Measurements from ENCODE around the gene NAALAD2. TPM values are rescaled to one million over a fixed set of nuclear protein-coding genes. Genes with fewer than 3 reads are reported as not detected.
"Not testable (repeated sequence)": the region's sequence is repeated elsewhere in the genome, so short reads cannot be mapped to it uniquely, and the experiment has no call there.

NAALAD2 gene
- 0.25 TPM for total RNA-seq

DNA sequence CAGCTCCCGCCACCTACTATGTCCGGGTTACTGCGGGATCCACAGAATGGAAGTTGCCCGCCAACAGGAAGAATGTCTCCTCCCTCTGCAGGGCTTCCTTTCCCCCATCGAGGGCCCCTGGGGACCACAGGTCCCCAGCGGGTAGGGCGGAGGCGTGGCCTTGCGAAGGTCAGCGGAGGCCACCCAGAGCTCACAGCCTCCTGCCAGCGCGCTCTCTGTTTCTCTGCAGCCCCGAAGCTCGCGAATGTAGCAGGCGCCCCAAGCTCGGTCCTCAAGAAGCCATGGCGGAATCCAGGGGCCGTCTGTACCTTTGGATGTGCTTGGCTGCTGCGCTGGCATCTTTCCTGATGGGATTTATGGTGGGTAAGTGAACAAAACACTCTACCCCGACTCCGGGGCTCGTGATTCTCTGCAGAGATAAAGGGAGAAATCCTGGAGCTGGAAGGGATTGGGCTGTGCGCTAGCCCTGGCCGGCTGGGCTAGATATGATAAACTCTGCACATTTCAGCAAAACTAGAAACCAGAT, at the start of gene NAALAD2:
TSS of gene NAALAD2 (plus strand) at position 186 of the 526 bp plus-strand sequence. CDS start at position 282, 96 bp downstream.
- DNase-seq (ENCODE audit: low spot score) = peak; percentile 46
- ATAC-seq = peak; percentile 93

- ATAC-seq; DNase-seq (ENCODE audit: low spot score): not testable (repeated sequence)
Measured at GRCh38 chr11:90085650-90086049, 48.8 kb upstream of the NAALAD2 start, which contains the start of gene UBTFL1. TSS of gene UBTFL1 (plus strand) at chr11:90085950. CDS start at chr11:90085950, 0 bp downstream.

DNA sequence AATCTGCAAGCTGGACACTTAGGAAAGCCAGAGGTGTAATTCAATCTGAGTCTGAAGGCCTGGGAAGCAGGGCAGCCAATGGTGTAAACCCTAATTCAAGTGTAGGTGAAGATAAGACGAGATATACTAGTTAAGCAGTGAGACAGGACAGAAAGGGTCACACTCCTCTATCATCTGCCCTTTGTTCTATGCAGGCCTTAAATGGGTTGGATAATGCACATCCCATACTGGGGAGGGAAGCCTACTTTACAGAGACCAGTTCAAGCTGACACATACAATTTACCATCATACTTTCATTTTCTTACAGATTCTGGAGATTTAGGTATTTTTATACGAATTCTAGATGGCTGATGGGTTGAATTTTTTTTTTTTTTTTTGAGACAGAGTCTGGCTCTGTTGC, 45.7 kb upstream of the NAALAD2 start:
- not testable (repeated sequence) for DNase-seq (ENCODE audit: low spot score); ATAC-seq

DNA sequence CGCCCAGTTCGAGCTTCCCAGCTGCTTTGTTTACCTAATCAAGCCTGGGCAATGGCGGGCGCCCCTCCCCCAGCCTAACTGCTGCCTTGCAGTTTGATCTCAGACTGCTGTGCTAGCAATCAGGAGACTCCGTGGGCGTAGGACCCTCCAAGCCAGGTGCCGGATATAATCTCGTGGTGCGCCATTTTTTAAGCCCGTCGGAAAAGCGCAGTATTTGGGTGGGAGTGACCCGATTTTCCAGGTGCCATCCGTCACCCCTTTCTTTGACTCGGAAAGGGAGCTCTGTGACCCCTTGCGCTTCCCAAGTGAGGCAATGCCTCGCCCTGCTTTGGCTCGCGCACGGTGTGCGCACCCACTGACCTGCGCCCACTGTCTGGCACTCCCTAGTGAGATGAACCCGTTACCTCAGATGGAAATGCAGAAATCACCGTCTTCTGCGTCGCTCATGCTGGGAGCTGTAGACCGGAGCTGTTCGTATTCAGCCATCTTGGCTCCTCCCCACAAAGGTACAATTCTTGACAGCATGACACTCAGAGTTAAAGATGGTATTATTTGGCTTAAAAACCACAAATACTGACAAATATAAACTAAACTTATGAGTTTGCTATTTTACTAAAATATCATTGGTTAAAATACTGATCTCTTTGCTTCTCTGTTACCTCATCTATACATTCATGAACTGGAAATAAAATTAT, 39.1 kb upstream of the NAALAD2 start:
- not testable (repeated sequence) for DNase-seq (ENCODE audit: low spot score); ATAC-seq

DNA sequence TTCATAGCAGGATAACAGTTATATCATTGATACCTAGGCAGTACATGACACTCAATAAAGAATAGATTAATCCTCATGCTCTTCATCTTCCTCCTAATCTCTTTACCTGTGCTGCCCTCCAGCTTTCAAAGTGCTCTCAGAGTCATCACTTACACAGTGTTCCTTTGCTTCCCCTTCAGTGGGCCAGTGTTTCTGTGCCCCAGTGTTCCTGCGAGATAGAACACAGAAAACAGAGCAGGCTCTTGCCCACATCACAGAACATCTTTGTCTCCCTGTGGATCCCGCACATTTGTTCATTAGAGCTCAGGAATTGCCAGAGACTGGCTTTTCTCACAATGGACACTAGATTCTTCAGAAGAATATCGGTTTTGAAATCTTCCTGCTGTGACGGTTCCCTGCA, 36.2 kb upstream of the NAALAD2 start:
- not testable (repeated sequence) for ATAC-seq; DNase-seq (ENCODE audit: low spot score)

DNA sequence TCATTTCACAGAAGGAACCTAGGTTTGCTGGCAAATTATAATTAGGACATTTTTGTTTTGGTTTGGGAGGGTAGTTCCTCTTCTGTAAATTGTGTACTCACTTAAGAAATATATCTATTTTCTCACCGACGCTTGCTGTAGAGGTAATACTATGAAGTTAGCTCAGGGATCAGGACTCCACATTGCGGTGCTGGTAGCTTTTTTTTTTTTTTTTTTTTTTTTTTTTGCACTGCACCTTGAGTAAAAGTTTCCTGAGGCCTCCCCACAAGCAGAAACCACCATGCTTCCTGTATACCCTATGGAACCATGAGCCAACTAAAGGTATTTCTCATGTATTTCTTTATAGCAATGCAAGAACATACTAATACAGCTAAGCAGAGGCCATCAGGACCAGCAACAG, 34.0 kb upstream of the NAALAD2 start:
- DNase-seq (ENCODE audit: low spot score) (no peak), ATAC-seq (no peak)

DNA sequence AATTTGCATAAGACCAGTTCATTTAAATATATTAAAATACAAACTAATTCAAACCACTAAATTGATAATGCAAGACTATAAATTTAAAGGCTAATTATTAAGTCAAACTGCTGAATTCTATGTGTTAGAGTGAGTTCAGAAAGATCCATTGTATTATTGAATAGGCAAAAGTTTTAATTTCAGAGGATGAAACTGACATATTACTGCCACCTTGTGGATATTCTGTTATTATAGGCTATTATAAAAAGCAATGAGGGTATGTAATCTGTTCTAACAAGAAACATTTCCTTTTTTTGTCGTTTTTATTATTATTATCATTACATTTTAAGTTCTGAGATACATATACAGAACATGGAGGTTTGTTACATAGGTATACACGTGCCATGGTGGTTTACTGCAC, 20.9 kb upstream of the NAALAD2 start:
- ATAC-seq = no peak
- no peak for DNase-seq (ENCODE audit: low spot score)

GRCh38 chr11:90120191-90120590, 14.3 kb upstream of the NAALAD2 start:
- no peak for DNase-seq (ENCODE audit: low spot score)
- no peak for ATAC-seq

DNA sequence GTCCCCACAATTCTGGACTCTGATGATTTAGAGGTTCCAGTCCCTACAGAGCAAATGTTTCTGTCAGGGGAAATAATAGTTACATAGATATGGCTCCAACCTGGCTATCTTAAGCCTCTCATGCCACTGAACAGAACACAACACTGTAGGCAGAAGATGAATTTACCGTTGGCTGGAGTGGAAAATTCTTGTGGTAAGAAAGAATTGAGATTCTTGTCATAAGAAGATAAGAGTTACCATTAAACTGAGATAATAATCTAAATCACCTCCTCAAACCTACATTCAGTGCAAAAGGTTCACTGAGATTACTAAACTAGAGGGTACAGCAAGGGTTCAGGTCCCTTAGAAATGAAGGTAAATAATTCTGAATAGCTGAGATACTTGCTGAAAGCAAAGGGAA, 10.1 kb upstream of the NAALAD2 start:
- DNase-seq (ENCODE audit: low spot score) = no peak

GRCh38 chr11:90124946-90125345, 9.5 kb upstream of the NAALAD2 start:
- DNase-seq (ENCODE audit: low spot score) = no peak

More for the DNA sequence above, 10.1 kb upstream of the NAALAD2 start:
- no peak for ATAC-seq

GRCh38 chr11:90133560-90134477, 644 bp upstream of the NAALAD2 start:
- ATAC-seq (peak; percentile 17), DNase-seq (ENCODE audit: low spot score) (no peak)

More at GRCh38 chr11:90124946-90125345, 9.5 kb upstream of the NAALAD2 start:
- ATAC-seq = no peak

GRCh38 chr11:90135016-90135415, 553 bp downstream of the NAALAD2 start:
- ATAC-seq (no peak), DNase-seq (ENCODE audit: low spot score) (no peak)

- DNase-seq (ENCODE audit: low spot score) = no peak
- no peak for ATAC-seq
Measured at GRCh38 chr11:90148900-90149299, 14.4 kb downstream of the NAALAD2 start.

GRCh38 chr11:90166982-90167573, 32.6 kb downstream of the NAALAD2 start:
- not testable (repeated sequence) for DNase-seq (ENCODE audit: low spot score); ATAC-seq

GRCh38 chr11:90167704-90168103, 33.2 kb downstream of the NAALAD2 start:
- ATAC-seq; DNase-seq (ENCODE audit: low spot score): not testable (repeated sequence)

- ATAC-seq (no peak), DNase-seq (ENCODE audit: low spot score) (no peak)
Measured at GRCh38 chr11:90168571-90168970, 34.1 kb downstream of the NAALAD2 start.

- DNase-seq (ENCODE audit: low spot score) (no peak), ATAC-seq (no peak)
Measured at GRCh38 chr11:90171359-90171758, 36.9 kb downstream of the NAALAD2 start.

DNA sequence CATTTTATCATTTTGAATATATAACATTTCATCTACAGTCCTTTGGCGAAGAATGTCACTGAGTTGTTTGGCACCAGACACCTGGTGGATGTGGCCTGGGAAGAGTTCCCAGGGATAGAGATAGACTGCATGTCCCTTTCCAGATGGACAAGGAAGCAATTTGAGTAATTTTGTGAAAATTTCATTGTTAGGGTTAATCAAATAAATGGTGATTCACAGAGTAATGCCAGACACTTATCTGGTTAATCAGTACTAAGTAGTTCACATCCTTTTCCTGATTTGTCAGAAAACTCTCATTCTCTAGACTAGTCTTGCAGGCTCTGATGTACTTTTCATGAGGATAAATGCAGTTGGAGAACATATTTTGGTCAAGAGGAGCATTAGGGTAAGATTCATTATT, 41.6 kb downstream of the NAALAD2 start:
- DNase-seq (ENCODE audit: low spot score) (no peak), ATAC-seq (no peak)

DNA sequence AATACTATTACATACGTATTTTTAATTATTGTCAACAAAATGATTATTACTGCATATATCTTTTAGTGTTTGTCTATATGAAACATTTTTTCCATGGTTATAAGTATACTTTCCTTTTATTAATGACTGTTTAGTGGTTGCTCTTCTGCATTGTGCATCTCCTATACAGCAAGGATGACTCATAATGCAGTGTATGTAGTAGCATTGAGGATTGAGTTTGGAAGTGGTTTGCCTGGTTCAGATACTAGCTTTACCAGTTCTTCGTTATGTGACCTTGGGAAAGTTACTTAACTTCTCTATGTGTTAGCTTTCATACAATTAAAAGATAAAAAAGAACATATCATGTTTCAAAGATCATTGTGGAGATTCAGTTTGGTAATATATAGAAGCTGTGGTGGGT, 44.3 kb downstream of the NAALAD2 start:
- no peak for DNase-seq (ENCODE audit: low spot score)
- ATAC-seq = no peak

DNA sequence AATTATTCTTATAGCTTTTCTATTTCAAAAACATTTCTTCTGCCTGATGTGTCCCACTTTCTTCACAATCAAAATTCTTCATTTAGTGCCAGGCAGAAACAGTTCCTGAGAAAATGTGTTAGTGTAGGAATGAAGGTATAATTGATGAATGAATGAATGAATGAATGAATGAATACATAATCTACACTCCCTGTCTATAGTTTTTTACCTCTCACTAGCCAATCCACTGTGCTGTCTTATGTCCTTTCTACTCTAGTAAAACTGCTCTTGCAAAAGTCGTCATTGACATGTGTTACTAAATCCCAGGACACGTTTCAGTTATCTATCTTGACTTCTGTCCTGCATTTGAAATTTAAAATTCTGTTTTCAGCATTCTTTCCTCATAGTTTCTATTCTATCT, 45.5 kb downstream of the NAALAD2 start:
- DNase-seq (ENCODE audit: low spot score) (no peak), ATAC-seq (no peak)

DNA sequence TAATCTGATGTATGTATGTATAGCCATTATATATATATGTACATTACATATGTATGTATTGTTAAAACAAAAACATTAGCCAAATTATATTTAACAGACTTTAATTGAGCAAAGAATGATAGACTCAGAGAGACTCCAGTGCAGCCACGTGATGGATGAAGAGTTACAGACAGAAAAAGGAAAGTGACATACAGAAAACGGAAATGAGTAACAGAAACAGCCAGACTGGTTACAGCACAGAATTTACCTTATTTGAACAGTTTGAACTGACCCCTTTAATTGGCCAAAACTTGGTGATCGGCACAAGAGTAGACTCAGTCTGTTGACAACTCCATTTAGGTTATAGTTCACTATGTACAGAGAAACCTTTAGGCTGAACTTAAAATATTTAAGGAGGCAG, 53.4 kb downstream of the NAALAD2 start:
- ATAC-seq (no peak), DNase-seq (ENCODE audit: low spot score) (no peak)
